DMS 273 treated with DMSO at 0.1 percent for 48 hours (cell line): ENCODE measurements around the gene KLF1.
"Not testable (repeated sequence)": the region's sequence is repeated elsewhere in the genome, so short reads cannot be mapped to it uniquely, and the experiment has no call there.

Experiments used
- DNase-seq: peaks from one replicate; lab custom pipeline; 2025; lab: John Stamatoyannopoulos, UW

Gene KLF1

DNA sequence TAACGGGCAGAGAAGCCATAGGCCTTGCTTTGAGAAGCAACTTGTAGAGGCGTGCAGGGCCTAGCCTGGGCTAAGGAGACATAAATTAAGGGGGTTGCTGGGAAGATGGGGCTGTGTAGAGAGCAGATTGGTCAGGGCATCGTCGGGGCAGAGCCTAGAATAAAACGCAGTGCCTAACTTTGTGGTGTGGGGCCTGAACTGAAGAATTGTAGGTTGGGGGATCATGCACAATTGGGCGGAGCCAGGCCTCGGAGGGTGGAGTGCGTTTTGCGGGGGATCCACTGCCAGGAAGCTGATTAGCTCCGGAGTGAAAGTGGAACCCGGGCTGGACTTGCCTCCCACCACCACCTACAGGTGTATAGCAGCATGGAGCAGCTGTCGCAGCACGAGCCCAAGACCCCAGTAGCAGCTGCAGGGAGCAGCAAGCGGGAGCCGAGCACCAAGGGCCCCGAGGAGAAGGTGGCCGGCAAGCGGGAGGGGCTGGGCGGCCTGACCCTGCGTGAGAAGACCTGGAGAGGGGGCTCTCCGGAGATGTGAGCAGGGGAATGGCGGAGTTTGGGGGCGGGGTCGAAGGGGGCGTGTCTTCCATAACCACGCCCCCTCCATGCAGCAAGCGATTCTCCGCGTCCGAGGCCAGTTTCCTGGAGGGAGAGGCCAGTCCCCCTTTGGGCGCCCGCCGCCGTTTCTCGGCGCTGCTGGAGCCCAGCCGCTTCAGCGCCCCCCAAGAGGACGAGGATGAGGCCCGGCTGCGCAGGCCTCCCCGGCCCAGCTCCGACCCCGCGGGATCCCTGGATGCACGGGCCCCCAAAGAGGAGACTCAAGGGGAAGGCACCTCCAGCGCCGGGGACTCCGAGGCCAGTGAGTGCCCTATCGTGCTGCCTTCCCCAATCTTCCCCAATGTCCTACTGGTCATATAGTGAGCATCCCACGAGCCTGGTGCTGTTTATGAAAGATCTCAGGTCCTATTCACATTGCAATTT is 19.6 kb downstream of the KLF1 start:
- no peak for DNase-seq

DNA sequence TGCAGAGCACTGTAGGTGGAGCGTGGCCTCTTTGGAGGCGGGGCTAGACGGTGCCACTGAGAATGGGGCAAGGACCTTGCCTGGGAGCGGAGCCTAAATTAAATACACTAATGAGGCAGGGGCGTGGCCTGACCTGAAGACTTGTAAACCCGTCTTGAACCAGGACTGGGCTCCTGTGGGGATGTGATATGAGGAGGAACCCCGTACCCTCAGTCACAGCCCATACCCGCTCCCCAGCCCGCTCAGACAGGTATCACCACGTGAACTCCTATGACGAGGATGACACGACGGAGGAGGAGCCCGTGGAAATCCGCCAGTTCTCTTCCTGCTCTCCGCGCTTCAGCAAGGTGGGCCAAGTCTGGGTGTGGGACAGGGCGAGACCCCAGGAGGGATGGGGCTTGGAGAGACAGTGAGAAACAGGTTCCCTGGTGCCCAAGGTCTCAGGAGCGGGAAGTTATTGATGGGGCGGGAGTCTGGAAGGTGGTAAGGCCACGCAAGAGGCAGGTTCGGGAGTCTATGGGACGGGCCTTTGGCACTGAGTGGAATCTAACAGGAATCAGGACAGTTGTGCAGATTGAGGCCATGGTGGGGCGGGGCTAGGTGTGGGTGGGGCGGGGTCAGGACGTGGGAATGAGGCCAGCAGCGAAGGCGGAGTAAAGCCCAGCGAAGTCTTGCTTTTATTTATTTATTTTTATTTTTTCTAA is 20.4 kb downstream of the KLF1 start:
- no peak for DNase-seq

- no peak for DNase-seq
Measured at GRCh38 chr19:12865746-12866415, 21.1 kb downstream of the KLF1 start.

DNA sequence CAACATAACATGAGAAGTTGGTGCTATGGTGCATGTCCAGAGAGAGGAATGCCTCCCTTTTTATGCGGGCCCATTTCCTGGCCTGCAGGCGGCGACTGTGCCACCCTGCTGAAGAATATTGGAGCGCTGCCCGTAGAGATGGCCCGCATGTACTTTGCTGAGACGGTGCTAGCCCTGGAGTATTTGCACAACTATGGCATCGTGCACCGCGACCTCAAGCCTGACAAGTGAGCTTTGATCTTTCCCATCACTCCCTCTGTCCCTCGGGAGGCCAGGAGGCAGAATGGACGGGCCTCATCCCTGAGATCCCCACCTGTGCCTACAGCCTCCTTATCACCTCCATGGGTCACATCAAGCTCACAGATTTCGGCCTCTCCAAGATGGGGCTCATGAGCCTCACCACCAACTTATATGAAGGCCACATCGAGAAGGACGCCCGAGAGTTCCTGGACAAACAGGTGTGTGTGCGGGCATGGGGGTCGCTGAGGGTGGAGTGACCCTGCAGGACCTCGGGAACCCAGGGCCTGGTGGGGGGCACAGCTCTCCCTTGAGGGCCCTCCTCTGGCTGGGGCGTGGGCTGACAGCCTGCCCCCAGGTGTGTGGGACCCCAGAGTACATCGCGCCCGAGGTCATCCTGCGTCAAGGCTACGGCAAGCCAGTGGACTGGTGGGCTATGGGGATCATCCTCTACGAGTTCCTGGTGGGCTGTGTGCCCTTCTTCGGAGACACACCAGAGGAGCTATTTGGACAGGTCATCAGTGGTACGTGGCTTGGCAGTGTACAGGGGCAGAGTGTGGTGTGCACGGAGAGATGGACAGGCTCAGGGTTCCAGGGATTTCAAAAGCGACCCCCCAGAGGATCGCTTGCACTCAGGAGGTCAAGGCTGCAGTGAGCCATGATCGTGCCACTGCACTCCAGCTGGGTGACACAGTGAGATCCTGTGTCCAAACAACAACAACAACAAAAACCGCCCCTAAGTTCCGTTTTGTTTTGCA is 22.0 kb downstream of the KLF1 start:
- DNase-seq = no peak

DNA sequence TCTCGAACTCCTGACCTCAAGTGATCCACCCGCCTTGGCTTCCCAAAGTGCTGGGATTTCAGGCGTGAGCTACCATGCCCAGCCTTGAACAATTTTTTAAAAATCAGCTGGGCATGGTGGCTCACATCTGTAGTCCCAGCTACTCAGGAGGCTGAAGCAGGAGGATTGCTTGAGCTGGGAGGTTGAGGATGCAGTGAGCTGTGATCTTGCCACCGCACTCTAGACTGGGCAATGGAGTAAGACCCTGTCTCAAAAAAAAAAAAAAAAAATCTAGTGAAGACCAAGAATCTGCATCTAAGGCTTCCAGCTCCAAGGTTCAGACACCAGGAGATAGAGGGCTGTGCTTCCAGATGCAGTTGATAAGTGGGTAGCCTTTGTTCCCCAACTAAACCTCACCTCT is 22.9 kb downstream of the KLF1 start:
- no peak for DNase-seq

DNA sequence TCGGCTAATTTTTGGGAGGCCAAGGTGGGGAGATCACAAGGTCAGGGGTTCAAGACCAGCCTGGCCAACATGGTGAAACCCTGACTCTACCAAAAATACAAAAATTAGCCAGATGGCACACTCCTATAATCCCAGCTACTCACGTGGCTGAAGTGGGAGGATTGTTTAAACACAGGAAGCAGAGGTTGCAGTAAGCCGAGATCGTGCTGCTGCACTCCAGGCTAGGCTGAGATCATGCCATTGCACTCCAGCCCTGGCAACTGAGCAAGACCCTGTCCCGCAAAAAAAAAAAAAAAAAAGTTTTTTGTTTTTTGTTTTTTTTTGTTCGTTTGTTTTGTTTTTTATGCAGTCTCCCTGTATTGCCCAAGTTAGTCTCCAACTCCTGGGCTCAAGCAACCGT is 27.5 kb downstream of the KLF1 start:
- DNase-seq = peak; percentile 13

DNA sequence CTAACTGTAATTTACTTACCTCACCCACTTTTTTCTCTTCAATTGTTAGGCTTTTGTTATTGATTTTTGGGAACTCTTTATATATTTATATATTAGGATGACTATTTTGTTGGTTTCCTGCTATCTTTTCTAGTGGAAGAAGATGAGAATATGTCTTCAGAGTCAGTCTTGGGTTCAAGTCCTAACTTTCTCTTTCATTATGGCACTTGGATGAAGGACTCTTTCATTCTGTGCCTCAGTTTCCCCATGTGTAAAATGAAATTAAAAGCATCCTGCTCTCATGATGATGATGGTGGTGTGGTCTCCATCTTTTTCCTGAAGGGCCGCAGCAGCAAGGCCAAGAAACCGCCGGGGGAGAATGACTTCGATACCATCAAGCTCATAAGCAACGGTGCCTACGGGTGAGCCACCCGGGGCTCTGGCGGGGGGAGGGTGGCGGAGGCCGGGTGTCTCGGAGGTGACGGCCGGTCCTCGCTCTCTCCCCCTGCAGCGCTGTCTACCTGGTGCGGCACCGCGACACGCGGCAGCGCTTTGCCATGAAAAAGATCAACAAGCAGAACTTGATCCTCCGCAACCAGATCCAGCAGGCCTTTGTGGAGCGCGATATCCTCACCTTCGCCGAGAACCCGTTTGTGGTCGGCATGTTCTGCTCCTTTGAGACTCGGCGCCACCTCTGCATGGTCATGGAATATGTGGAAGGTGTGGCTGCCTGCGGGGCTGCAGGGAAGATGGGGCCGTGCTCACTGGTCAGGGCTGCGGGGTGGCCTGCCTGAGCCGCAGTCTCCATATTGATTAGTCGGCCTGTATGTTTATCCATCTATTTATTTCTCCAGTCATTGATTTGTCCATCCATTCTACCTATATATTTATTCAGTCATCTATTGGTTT is 28.7 kb downstream of the KLF1 start:
- no peak for DNase-seq

DNA sequence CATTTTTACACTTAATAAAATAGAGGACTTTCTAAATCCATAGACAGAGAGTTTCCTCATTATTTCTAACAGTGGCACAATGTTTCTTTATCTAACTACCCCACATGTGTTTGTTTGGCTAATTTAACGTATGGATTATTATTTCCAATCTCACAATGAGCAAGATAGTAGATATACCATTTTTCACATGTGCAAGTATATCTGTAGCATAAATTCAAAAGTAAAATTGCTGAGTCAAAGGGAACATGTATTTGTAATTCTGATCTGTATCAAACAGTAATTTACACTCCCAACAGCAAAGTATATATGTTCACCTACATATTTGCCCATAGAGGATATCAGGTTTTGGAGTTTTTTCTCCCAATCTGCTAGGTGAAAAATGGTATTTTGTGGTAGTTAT is 30.3 kb downstream of the KLF1 start:
- DNase-seq = no peak

DNA sequence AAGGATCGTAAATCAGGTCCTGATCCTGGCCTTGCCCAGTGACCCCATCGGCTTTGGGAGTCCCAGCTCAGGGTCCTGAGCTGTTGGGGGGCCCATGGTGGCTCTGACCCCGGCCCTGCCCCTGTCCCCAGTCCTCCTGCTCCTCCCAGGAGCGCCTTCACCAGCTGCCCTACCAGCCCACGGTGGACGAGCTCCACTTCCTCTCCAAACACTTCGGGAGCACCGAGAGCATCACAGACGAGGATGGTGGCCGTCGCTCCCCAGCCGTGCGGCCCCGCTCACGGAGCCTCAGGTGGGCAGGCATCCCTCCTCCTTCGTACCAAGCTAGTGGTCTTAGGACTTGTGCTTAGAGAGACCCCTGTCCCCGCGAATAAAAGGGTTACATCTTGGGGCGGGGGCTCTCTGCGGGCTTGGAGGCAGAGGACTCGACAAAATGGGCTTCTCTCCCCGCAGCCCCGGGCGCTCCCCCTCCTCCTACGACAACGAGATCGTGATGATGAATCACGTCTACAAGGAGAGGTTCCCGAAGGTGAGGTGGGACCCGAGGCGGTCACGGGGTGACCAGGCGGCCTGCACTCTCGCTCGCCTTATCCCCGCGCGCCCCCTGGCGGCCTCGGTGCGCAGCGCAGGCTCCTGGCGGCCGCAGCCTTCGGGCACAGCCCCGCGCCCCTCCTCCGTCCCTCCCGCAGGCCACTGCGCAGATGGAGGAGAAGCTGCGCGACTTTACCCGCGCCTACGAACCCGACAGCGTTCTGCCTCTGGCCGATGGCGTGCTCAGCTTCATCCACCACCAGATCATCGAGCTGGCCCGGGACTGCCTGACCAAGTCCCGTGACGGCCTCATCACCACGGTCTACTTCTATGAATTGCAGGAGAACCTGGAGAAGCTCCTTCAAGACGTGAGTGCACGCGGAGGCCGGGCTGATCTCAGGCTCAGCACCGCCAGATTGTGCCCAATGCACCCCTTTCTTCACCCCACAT is 39.6 kb downstream of the KLF1 start:
- DNase-seq = peak; percentile 45

DNA sequence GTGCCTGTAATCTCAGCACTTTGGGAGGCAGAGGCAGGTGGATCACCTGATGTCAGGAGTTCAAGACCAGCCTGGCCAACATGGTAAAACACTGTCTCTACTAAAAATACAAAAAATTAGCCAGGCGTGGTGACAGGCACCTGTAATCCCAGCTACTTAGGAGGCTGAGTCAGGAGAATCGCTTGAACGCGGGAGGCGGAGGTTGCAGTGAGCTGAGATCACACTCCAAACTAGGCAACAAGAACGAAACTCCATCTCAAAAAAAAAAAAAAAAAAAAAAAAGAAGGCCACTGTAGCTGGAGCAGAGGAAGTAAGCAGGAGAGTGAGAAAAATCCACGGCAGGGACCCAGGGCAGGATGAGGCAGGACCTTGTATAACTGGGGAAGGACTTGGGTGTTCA is 40.4 kb downstream of the KLF1 start:
- not testable (repeated sequence) for DNase-seq

- no peak for DNase-seq
Measured at GRCh38 chr19:12843999-12844732, 42.8 kb downstream of the KLF1 start.

DNA sequence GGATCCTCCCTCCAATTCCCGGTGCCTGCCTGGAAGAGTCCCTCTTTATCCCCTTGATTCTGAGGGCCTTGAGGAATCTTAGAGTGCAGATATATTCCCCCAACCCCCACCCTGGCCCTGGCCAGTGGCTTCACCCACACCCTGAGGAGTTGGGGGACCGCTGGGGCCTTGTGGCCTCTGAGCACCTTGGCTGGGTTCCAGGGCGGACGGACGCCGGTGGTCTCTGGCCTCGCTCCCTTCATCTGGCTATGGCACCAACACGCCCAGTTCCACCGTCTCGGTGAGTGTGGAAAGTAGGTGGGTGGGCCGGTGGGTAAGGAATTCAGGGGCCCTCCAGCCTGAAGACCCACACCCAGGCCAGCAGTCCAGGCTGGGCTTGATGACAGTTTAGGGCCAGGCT is 43.7 kb downstream of the KLF1 start:
- DNase-seq = no peak

GRCh38 chr19:12842511-12842910 is 44.5 kb downstream of the KLF1 start:
- no peak for DNase-seq

DNA sequence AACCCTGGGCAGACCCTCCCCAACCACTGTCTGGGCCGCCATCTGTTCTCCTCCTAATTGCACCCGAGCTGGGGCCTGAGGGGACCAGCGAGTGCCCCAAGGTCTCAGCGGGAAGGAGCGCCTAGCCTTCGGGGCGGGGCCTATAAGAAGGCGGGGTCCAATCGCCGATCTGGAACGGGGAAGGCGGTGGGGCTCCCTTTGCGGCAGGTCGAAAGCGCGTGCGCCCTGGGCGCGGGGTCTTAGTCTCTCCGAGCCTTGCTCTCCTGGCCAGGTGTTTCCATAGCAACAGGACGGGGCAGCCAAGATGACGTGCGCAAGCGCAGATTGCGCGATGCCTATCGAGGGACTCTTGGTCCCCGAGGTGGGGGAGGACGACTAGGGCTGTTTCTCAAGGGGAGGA is 45.9 kb downstream of the KLF1 start:
- DNase-seq = no peak

DNA sequence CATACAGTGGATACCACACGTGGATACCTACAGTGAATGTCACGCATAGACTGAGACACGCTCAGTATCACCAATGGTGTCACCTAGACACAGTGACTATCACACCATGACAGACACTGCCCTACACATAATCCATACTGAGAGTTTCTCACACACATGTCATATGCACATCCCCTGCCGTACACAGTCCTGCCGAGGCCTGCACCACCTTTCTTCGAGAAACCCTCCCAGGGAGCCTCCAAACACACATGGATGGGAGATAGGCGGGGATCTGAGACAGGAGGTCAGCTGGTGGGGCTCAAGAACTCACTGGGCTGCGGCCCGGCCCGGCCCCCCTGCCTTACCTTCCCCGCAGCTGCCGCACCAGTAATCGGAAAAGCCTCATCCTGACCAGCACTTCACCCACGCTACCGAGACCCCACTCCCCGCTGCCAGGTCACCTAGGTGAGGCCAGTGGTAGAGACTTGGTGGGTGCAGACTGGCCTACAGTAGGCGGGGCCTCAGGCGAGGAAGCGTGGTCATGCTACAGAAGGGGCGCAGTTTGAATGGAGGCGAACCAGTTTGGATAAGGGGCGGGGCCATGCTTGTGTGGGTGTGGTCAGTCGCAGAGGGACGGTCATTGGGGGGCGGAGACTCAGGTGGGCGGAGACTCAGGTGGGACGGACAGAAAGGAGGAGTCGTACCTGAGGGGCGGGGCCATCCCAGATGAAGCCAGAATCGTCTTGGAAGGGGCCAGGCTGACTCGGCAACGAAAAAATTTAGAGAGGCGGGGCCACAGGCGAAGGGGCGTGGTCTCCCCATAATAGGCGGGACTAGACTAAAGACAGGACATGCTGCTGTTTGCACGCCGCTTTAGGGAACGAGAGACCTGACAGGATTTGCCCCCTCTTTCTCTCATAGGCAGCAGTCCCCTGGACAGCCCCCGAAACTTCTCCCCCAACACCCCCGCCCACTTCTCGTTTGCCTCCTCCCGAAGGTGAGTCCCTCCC is 46.6 kb downstream of the KLF1 start:
- DNase-seq = no peak

DNA sequence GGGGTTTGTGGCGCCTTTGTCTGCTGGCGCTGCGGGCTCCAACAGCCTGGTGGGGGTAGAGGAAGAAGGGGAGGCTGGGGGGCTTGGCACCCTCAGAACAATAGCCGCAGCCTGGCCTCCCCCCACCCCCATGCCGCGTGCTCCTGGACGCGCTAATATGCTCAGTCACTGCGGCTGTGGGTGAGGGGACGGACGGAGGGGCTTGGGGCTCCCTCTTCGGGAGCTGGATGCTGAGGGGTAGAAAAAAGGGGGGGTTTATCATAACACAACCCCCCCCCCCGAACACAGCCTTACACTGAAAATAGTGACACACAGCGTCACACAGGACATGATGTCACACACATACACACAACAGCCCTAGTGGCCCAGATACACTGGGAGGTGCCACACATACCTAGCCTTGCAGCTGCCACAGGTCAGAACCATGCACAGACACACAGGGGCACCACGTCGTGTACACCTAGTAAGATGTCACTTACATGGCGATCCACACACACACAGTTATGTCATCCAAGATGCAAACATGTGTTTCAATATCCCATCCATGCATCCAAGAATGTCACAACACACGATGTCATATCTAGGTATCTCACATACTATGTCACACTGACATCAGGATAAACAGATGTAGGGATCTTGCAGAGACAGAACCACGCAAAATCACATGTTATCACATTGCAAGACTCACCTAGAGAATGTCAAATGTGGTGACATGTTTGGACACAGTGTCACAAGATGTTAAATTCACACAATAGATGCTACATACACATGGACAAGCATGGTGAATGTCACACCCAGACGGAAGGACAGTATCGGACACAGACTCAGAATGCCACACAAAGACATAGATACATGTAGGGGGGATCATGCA is 47.9 kb downstream of the KLF1 start:
- DNase-seq = no peak
